22Rv1 (cell line): ENCODE results near the gene CSGALNACT2.

ENCODE experiments used
- ZFX ChIP-seq: fragments of 450-650 bp; IDR thresholded peaks from 2 replicates; pipeline ENCODE4 v1.6.1; 2017; ENCODE audit warnings: antibody characterized with exemption, borderline replicate concordance
- TF ChIP-seq, protein P1 (sequence below): fragments of 450-650 bp; IDR thresholded peaks from 2 replicates; pipeline ENCODE4 v1.5.1; 2017; ENCODE audit warnings: mild to moderate bottlenecking

DNA sequence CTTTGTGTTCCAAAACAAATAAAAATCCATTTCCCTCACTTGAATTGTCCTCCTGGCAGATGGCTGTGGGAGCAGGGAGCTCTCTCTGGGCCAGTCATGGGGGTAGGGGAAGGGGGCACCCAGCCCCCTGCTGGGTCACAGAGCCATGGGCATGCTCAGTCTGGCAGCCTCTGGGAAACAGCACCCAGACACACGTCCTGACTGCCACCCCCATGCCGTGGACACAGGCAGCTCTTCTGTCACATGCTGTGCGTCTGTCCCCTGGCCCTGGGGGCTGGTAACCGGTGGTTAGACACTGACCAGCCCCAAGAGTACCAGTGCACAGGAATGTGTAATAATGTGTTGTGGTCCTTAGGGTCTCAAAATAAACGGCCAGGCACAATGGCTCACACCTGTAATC is 81.6 kb downstream of the CSGALNACT2 start:
- TF ChIP-seq, protein P1, sequence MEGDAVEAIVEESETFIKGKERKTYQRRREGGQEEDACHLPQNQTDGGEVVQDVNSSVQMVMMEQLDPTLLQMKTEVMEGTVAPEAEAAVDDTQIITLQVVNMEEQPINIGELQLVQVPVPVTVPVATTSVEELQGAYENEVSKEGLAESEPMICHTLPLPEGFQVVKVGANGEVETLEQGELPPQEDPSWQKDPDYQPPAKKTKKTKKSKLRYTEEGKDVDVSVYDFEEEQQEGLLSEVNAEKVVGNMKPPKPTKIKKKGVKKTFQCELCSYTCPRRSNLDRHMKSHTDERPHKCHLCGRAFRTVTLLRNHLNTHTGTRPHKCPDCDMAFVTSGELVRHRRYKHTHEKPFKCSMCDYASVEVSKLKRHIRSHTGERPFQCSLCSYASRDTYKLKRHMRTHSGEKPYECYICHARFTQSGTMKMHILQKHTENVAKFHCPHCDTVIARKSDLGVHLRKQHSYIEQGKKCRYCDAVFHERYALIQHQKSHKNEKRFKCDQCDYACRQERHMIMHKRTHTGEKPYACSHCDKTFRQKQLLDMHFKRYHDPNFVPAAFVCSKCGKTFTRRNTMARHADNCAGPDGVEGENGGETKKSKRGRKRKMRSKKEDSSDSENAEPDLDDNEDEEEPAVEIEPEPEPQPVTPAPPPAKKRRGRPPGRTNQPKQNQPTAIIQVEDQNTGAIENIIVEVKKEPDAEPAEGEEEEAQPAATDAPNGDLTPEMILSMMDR, result no peak
- TF ChIP-seq ZFX, result no peak
